Skeletal muscle tissue (tissue), 5 donors: ENCODE measurements around the gene ALDH2. TPM values are rescaled to one million over a fixed set of nuclear protein-coding genes. Genes with fewer than 3 reads are reported as not detected.

ENCODE experiments used
- H3K27ac ChIP-seq: one replicate; pipeline ENCODE4 v1.7.0; 2013; ENCODE audit warnings: mild to moderate bottlenecking, low read depth, low read length, inconsistent platforms
- H3K27me3 ChIP-seq, 3 donors: one replicate each; pipeline ENCODE4 v1.7.0; 2013; ENCODE audit warnings: low read length in 3 of 3; ENCODE audit not compliant: control insufficient read depth in 3 of 3, insufficient read depth in 3 of 3
- H3K36me3 ChIP-seq, 3 donors: one replicate each; pipeline ENCODE4 v1.7.0; 2013; ENCODE audit warnings: low read length in 3 of 3; ENCODE audit not compliant: control insufficient read depth in 3 of 3, insufficient read depth in 3 of 3
- H3K4me1 ChIP-seq, 3 donors: one replicate each; pipeline ENCODE4 v1.7.0; 2013; ENCODE audit warnings: low read length in 3 of 3, mild to moderate bottlenecking in 3 of 3; ENCODE audit not compliant: control insufficient read depth in 3 of 3, insufficient read depth in 3 of 3
- H3K4me3 ChIP-seq, 3 donors: one replicate each; pipeline ENCODE4 v1.7.0; 2013; ENCODE audit warnings: low read length in 3 of 3
- H3K9ac ChIP-seq, 3 donors: one replicate each; pipeline ENCODE4 v1.7.0; 2013; ENCODE audit warnings: low read length in 3 of 3, mild to moderate bottlenecking in 3 of 3, moderate library complexity in 2 of 3, low read depth in 1 of 3
- H3K9me3 ChIP-seq, 3 donors: one replicate each; pipeline ENCODE4 v1.7.0; 2013; ENCODE audit warnings: low read length in 3 of 3; ENCODE audit not compliant: control insufficient read depth in 3 of 3
- small RNA-seq: library from RNA; depleted of rRNA; stranded (forward); fragments of <200 nt; gene quantifications from one replicate; pipeline ENCODE3, GENCODE V24; 2014
- total RNA-seq: library from RNA; depleted of rRNA; stranded (reverse); fragments of >200 nt; gene quantifications from one replicate; pipeline ENCODE4 v1.2.3, GENCODE V29; 2014
- donor health status: Osteomylitis.

ALDH2 gene
- total RNA-seq, 1 donor from 2014 or later, result 5.7 TPM

DNA sequence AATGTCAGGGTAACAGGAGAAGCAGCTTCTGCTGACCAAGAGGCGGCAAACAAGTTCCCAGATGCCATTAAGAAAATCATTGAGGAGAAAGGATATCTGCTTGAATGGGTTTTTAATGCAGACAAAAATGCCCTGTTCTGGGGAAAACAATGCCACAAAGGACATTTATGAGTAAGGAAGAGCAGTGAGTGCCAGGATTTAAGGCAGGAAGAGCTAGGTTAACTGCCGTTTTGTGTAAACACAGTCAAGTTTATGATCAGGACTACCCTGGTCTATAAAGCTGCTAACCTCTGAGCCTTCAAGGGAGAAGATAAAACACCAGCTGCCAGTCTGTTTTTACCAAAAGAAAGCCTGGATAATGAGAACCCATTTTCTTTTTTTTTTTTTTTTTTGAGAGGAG lies 83.8 kb downstream of the ALDH2 start:
- H3K9me3 ChIP-seq, result no peaks in the 10 kb centered on the region
- H3K9ac ChIP-seq, result no peak overlapping the region
- H3K4me1 ChIP-seq, result no peaks in the 10 kb centered on the region
- H3K4me3 ChIP-seq, result no peak overlapping the region
- no peaks in the 10 kb centered on the region for H3K27me3 ChIP-seq
- H3K36me3 ChIP-seq, result peaks cover 0 to 3% (median 2%) of the 10 kb centered on the region in 3 donors
- no peak overlapping the region for H3K27ac ChIP-seq

DNA sequence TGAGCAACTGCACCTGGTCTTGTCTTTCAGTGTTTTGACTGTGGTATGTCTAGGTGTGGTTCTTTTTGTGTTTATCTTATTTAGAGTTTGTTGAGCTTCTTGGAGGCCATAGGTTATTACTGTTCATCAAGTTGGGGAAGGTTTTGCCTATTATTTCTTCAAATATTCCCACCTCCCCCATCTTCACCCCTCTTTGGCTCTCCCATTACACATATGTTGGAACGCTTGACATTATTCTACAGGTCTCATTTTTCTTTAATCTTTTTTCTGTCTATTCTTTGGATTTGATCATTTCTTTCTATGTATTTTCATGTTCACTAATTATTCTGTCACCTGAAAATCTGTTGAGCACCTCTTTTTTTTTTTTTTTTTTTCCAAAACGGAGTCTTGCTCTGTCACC lies 91.5 kb downstream of the ALDH2 start:
- H3K4me1 ChIP-seq, result peaks cover 0 to 7% (median 0%) of the 10 kb centered on the region in 3 donors
- no peak overlapping the region for H3K27ac ChIP-seq
- no peak overlapping the region for H3K9ac ChIP-seq
- no peaks in the 10 kb centered on the region for H3K9me3 ChIP-seq
- H3K4me3 ChIP-seq, result no peak overlapping the region
- H3K27me3 ChIP-seq, result no peaks in the 10 kb centered on the region
- H3K36me3 ChIP-seq, result no peaks in the 10 kb centered on the region

DNA sequence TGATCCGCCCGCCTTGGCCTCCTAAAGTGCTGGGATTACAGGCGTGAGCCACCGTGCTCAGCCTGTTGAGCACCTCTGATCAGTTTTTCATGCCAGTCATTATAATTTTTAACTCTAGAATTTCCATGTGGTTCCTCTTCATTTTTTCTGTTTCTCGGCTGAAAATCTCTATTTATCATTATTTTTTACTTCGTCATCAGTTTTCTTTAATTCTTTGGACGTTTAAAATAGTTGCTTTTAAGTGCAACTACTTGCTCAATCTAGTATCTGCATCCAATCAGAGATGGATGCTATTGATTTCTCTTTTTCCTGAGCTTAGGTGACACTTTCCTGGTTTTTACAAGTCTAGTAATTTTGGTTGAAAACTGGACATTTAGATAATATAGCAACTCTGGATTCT lies 92.0 kb downstream of the ALDH2 start:
- H3K9me3 ChIP-seq, result no peaks in the 10 kb centered on the region
- H3K4me1 ChIP-seq, result peaks cover 0 to 7% (median 0%) of the 10 kb centered on the region in 3 donors
- H3K4me3 ChIP-seq, result no peak overlapping the region
- H3K9ac ChIP-seq, result no peak overlapping the region
- no peak overlapping the region for H3K27ac ChIP-seq
- no peaks in the 10 kb centered on the region for H3K27me3 ChIP-seq
- H3K36me3 ChIP-seq, result no peaks in the 10 kb centered on the region

DNA sequence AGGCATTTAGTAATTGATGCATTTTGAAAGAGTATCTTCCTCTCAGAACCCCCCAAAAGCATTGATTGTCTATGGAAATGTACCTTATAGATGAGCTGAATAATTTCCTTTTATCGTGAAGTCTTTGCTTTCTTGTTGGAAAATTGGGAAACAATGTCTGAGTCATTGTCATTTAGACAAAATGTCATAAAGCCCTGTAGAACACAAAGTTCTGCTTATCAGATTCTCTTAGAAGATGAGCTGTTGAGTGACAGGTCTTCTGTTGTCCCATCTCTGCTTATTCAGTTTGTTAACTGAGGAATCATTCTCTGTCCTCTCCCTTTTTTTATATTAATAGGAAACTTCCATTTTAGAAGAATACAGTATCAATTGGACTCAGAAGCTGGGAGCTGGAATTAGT lies 98.2 kb downstream of the ALDH2 start:
- peaks cover 12 to 34% (median 33%) of the 10 kb centered on the region in 3 donors for H3K36me3 ChIP-seq
- no peaks in the 10 kb centered on the region for H3K9me3 ChIP-seq
- no peak overlapping the region for H3K4me3 ChIP-seq
- no peak overlapping the region for H3K9ac ChIP-seq
- no peaks in the 10 kb centered on the region for H3K27me3 ChIP-seq
- no peaks in the 10 kb centered on the region for H3K4me1 ChIP-seq
- H3K27ac ChIP-seq, result no peak overlapping the region

Small RNA genes within 50 kb of the gene (small RNA-seq; reads per million reads assigned to genes)
- not detected for gene MIR6761

Other genes starting within 250 kb of the ALDH2 start
- 42.8 TPM for gene ATXN2, start 167.6 kb upstream of the ALDH2 start, total RNA-seq
- gene BRAP, start 81.0 kb upstream of the ALDH2 start, total RNA-seq, result 12.0 TPM
- gene ACAD10, start 80.9 kb upstream of the ALDH2 start, total RNA-seq, result 18.3 TPM
- 24.0 TPM for gene MAPKAPK5, start 75.3 kb downstream of the ALDH2 start, total RNA-seq
- 37.6 TPM for gene TMEM116, start 246.2 kb downstream of the ALDH2 start, total RNA-seq
- 46.4 TPM for gene ERP29, start 246.5 kb downstream of the ALDH2 start, total RNA-seq